Prostate gland (tissue), 2 donors: Measurements from ENCODE around the gene CCR6.

Source experiments
- POLR2A ChIP-seq: fragments of 450-650 bp; IDR thresholded peaks from one replicate; pipeline ENCODE4 v1.6.1; 2016; ENCODE audit warnings: antibody characterized with exemption, mild to moderate bottlenecking
- POLR2AphosphoS5 ChIP-seq: sonication (generic); formaldehyde crosslinking; IDR thresholded peaks from one replicate; pipeline ENCODE4 v1.6.1; 2017; ENCODE audit warnings: antibody characterized with exemption
- TF ChIP-seq, protein P1 (sequence below), 4 experiments: fragments of 200-600 bp in 2 of 4; fragments of 450-650 bp in 2 of 4; sonication (generic) in 2 of 4; IDR thresholded peaks; 1 replicate in 3 of 4; 2 replicates in 1 of 4; pipeline ENCODE4 v1.5.1; 2016 to 2019; ENCODE audit warnings: antibody characterized with exemption in 4 of 4, mild to moderate bottlenecking in 2 of 4, moderate library complexity in 2 of 4

DNA sequence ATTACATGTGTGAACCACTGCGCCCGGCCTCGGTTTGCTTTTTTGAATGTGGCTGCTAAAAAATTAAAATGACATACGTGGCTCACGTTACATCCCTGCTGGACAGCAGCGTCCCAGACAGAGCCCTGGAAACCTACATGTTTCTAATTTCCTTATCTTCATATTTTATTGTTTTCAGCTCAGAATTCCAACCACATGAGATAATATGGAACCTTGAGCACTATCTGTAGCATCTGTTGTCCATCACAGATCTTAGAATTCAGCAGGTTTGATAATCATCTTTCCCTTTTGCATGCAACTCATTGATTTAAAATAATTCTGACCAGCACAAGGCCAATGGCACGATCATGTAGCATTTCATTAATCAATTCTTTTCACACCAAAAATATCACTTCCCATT, 25.9 kb upstream of the CCR6 start:
- TF ChIP-seq POLR2A = no peak
- TF ChIP-seq, protein P1, sequence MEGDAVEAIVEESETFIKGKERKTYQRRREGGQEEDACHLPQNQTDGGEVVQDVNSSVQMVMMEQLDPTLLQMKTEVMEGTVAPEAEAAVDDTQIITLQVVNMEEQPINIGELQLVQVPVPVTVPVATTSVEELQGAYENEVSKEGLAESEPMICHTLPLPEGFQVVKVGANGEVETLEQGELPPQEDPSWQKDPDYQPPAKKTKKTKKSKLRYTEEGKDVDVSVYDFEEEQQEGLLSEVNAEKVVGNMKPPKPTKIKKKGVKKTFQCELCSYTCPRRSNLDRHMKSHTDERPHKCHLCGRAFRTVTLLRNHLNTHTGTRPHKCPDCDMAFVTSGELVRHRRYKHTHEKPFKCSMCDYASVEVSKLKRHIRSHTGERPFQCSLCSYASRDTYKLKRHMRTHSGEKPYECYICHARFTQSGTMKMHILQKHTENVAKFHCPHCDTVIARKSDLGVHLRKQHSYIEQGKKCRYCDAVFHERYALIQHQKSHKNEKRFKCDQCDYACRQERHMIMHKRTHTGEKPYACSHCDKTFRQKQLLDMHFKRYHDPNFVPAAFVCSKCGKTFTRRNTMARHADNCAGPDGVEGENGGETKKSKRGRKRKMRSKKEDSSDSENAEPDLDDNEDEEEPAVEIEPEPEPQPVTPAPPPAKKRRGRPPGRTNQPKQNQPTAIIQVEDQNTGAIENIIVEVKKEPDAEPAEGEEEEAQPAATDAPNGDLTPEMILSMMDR (IDR thresholded peaks at IDR 0.05) = no peak
- no peak for TF ChIP-seq POLR2AphosphoS5
